ENCODE data around the gene TDRD7.

- TF ChIP-seq POLR2AphosphoS5 (IDR thresholded peaks at IDR 0.05; ENCODE audit: low read depth, low read length) (no peak), POLR2A (IDR thresholded peaks at IDR 0.05; ENCODE audit: low read depth, low read length) (no peak)
These were observed 35.0 kb upstream of the TDRD7 start for GRCh38 chr9:97376902-97377301.
